GM12878 (cell line): Measurements from ENCODE around the gene HIC1. TPM values are rescaled to one million over a fixed set of nuclear protein-coding genes. Genes with fewer than 3 reads are reported as not detected.

Source experiments
- ATAC-seq: fragments of 200-7000 bp; cut with Tn5 transposase; 3 replicates; pipeline ENCODE4 v1.9.1; 2020; ENCODE audit warnings: mild to moderate bottlenecking, moderate library complexity
- BruUV-seq: library from RNA; stranded (reverse); fragments of 400-500 nt; replicated peaks from 2 replicates; lab custom pipeline; 2021; lab: Mats Ljungman, UMichigan
- CTCF ChIA-PET: fragments of 300-600 bp; sonication (Branson Sonifier 250); formaldehyde crosslinking; extraction: SDS; loops from one replicate; lab custom pipeline; 2021; ENCODE audit warnings: inconsistent platforms; lab: Yijun Ruan, JAX
- POLR2A ChIA-PET: fragments of 350-600 bp; formaldehyde crosslinking; extraction: SDS; loops from one replicate; lab custom pipeline; 2021; ENCODE audit warnings: inconsistent platforms; lab: Charles Lee
- RAD21 ChIA-PET: fragments of 300-600 bp; sonication (Branson Sonifier 250); formaldehyde crosslinking; loops from one replicate; lab custom pipeline; 2023; ENCODE audit warnings: antibody characterized with exemption; ENCODE audit not compliant: unreplicated experiment; lab: Charles Lee
- SMC1A ChIA-PET: fragments of 300-600 bp; sonication (Branson Sonifier 250); formaldehyde crosslinking; loops from one replicate; lab custom pipeline; 2023; ENCODE audit not compliant: unreplicated experiment, uncharacterized antibody; lab: Charles Lee
- DNase-seq: peaks from one replicate; pipeline ENCODE4 v3.0.0-alpha.2; 2011; ENCODE audit warnings: low read depth, low spot score
- FAIRE-seq: peaks from 3 replicates; lab custom pipeline; 2011; peaks lifted over from hg19 to GRCh38; lab: Jason Lieb, UNC
- H2AFZ ChIP-seq: 2 replicates; pipeline ENCODE4 v1.6.0; 2011; ENCODE audit warnings: low read depth, low read length, control low read depth; ENCODE audit not compliant: control insufficient read depth
- H3K27ac ChIP-seq: 2 replicates; pipeline ENCODE4 v1.5.1; 2011; ENCODE audit warnings: control low read depth; ENCODE audit not compliant: control insufficient read depth, insufficient read depth
- H3K27me3 ChIP-seq, 2 experiments: replicated peaks in 1 of 2; 2 replicates each; pipeline versions ENCODE4 v1.6.0 to v1.6.1; 2011; ENCODE audit warnings: low read length in 1 of 2; ENCODE audit not compliant: control insufficient read depth in 2 of 2, insufficient read depth in 2 of 2
- H3K36me3 ChIP-seq, 2 experiments: 2 replicates each; pipeline ENCODE4 v1.5.1; 2011; ENCODE audit warnings: low read length in 1 of 2; ENCODE audit not compliant: control insufficient read depth in 2 of 2, insufficient read depth in 2 of 2
- H3K4me1 ChIP-seq: 2 replicates; pipeline ENCODE4 v1.6.1; 2011; ENCODE audit warnings: mild to moderate bottlenecking, low read length, moderate library complexity, mixed read lengths; ENCODE audit not compliant: control insufficient read depth, insufficient read depth
- H3K4me2 ChIP-seq: 2 replicates; pipeline ENCODE4 v1.6.0; 2011; ENCODE audit warnings: control low read depth; ENCODE audit not compliant: control insufficient read depth, insufficient read depth
- H3K4me3 ChIP-seq: fragments of 200-600 bp; sonication (generic); 2 replicates; pipeline ENCODE4 v1.5.1; 2016
- H3K79me2 ChIP-seq: 2 replicates; pipeline ENCODE4 v1.6.0; 2011; ENCODE audit warnings: low read length; ENCODE audit not compliant: control insufficient read depth, insufficient read depth
- H3K9ac ChIP-seq: 2 replicates; pipeline ENCODE4 v1.8.0; 2011; ENCODE audit warnings: low read length, control low read depth, mixed read lengths; ENCODE audit not compliant: control insufficient read depth, insufficient read depth
- H3K9me3 ChIP-seq: replicated peaks from 3 replicates; pipeline ENCODE4 v1.5.1; 2011; ENCODE audit warnings: mild to moderate bottlenecking, low read length; ENCODE audit not compliant: control insufficient read depth, insufficient read depth
- H4K20me1 ChIP-seq: 2 replicates; pipeline ENCODE4 v1.6.0; 2011; ENCODE audit not compliant: control insufficient read depth, insufficient read depth
- CHD4 ChIP-seq: fragments of 200-600 bp; sonication (generic); IDR thresholded peaks from 2 replicates; pipeline ENCODE4 v1.6.1; 2016; ENCODE audit warnings: mild to moderate bottlenecking
- CREM ChIP-seq: IDR thresholded peaks from 2 replicates; pipeline ENCODE4 v1.6.1; 2014; ENCODE audit warnings: antibody characterized with exemption, low read depth
- IRF5 ChIP-seq: fragments of 450-650 bp; IDR thresholded peaks from 2 replicates; pipeline ENCODE4 v1.6.1; 2017; ENCODE audit warnings: borderline replicate concordance
- MEF2B ChIP-seq: fragments of 450-650 bp; IDR thresholded peaks from 2 replicates; pipeline ENCODE4 v1.6.1; 2018; ENCODE audit warnings: mild to moderate bottlenecking, moderate library complexity; ENCODE audit not compliant: partially characterized antibody, poor library complexity, severe bottlenecking
- PKNOX1 ChIP-seq: fragments of 450-650 bp; IDR thresholded peaks from 2 replicates; pipeline ENCODE4 v1.6.1; 2016; ENCODE audit warnings: mild to moderate bottlenecking
- ZBTB11 ChIP-seq: fragments of 450-650 bp; formaldehyde crosslinking; IDR thresholded peaks from 2 replicates; pipeline ENCODE4 v1.5.0; 2022; ENCODE audit warnings: mild to moderate bottlenecking, missing genetic modification characterization
- WGBS: methylation state at CpG from one replicate; pipeline ENCODE4 v1.1.6; 2016; ENCODE audit warnings: low lambda C conversion rate; ENCODE audit not compliant: insufficient replicate concordance, insufficient coverage; ENCODE audit errors: missing lambda C conversion rate; 5-methylcytosine and 5-hydroxymethylcytosine counted together
- in situ Hi-C: fragments of 300-500 bp; cut with MboI; formaldehyde crosslinking; loops from 9 replicates; pipeline ENCODE4 v1.14.3; 2018; ENCODE audit warnings: mixed read lengths
- intact Hi-C: fragments of 100-400 bp; cut with micrococcal nuclease; formaldehyde crosslinking; loops from one replicate; pipeline ENCODE4 v1.14.2; 2022; ENCODE audit not compliant: unreplicated experiment
- polyA plus RNA-seq, 11 experiments: library from polyadenylated mRNA; depleted of rRNA in 4 of 11; unstranded in 6 of 11; stranded (reverse) in 5 of 11; fragments of >200 nt; fragmentation: Nextera tagmentation in 4 of 11; fragmentation: Illumina TruSeq in 1 of 11; extraction: Ambion mirVana in 4 of 11; extraction: Trizol in 1 of 11; gene quantifications; 1 replicate in 1 of 11; 2 replicates in 10 of 11; pipeline versions ENCODE4 v1.2.1 to v1.2.3, GENCODE V29; 2011 to 2016; ENCODE audit warnings: inconsistent platforms in 2 of 11, missing spikeins in 2 of 11, low read depth in 1 of 11
- total RNA-seq, 4 experiments: library from RNA; depleted of rRNA in 3 of 4; stranded (reverse); fragments of >200 nt in 3 of 4; fragmentation: Illumina TruSeq in 1 of 4; extraction: Trizol in 1 of 4; gene quantifications; 2 replicates each; pipeline versions ENCODE4 v1.2.1 to v1.2.3, GENCODE V29; 2013 to 2021
- TF ChIP-seq, protein P1 (sequence below): fragments of 450-650 bp; IDR thresholded peaks from 2 replicates; pipeline ENCODE4 v1.6.1; 2017; ENCODE audit warnings: mild to moderate bottlenecking, moderate library complexity
- TF ChIP-seq, protein P2 (sequence below): IDR thresholded peaks from 2 replicates; pipeline ENCODE4 v1.6.1; 2011; ENCODE audit warnings: low read depth, mild to moderate bottlenecking, low read length, moderate library complexity, borderline replicate concordance; ENCODE audit errors: extremely low read depth

Gene HIC1
- total and polyA plus RNA-seq, 10 of the 15 experiments (the other 5 are each of a cell fraction or from before 2014, with no cell fraction given), result 0.11 to 61.1 (median 4.9) TPM

DNA sequence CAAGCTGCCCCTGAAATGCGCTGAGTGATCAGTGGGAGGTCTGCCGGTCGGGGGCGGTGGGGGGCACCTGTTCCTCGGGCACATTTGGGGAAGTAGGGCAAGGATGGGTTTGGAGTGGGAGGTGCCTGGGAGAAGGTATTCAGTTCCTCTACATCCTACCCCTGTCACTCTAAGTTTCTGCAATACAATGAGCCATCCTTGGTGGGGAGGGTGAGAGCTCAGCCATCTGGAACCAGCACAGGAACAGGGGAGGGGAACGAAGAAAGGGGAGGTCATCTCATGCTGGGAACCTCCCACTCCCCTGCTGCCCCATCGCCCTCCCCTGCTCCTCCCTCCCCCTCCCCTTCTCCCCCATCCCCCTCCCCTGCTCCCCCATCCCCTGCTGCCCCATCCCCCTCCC lies 20.7 kb upstream of the HIC1 start (continued):
- TF ChIP-seq, protein P1, sequence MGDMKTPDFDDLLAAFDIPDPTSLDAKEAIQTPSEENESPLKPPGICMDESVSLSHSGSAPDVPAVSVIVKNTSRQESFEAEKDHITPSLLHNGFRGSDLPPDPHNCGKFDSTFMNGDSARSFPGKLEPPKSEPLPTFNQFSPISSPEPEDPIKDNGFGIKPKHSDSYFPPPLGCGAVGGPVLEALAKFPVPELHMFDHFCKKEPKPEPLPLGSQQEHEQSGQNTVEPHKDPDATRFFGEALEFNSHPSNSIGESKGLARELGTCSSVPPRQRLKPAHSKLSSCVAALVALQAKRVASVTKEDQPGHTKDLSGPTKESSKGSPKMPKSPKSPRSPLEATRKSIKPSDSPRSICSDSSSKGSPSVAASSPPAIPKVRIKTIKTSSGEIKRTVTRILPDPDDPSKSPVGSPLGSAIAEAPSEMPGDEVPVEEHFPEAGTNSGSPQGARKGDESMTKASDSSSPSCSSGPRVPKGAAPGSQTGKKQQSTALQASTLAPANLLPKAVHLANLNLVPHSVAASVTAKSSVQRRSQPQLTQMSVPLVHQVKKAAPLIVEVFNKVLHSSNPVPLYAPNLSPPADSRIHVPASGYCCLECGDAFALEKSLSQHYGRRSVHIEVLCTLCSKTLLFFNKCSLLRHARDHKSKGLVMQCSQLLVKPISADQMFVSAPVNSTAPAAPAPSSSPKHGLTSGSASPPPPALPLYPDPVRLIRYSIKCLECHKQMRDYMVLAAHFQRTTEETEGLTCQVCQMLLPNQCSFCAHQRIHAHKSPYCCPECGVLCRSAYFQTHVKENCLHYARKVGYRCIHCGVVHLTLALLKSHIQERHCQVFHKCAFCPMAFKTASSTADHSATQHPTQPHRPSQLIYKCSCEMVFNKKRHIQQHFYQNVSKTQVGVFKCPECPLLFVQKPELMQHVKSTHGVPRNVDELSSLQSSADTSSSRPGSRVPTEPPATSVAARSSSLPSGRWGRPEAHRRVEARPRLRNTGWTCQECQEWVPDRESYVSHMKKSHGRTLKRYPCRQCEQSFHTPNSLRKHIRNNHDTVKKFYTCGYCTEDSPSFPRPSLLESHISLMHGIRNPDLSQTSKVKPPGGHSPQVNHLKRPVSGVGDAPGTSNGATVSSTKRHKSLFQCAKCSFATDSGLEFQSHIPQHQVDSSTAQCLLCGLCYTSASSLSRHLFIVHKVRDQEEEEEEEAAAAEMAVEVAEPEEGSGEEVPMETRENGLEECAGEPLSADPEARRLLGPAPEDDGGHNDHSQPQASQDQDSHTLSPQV, result no peak

DNA sequence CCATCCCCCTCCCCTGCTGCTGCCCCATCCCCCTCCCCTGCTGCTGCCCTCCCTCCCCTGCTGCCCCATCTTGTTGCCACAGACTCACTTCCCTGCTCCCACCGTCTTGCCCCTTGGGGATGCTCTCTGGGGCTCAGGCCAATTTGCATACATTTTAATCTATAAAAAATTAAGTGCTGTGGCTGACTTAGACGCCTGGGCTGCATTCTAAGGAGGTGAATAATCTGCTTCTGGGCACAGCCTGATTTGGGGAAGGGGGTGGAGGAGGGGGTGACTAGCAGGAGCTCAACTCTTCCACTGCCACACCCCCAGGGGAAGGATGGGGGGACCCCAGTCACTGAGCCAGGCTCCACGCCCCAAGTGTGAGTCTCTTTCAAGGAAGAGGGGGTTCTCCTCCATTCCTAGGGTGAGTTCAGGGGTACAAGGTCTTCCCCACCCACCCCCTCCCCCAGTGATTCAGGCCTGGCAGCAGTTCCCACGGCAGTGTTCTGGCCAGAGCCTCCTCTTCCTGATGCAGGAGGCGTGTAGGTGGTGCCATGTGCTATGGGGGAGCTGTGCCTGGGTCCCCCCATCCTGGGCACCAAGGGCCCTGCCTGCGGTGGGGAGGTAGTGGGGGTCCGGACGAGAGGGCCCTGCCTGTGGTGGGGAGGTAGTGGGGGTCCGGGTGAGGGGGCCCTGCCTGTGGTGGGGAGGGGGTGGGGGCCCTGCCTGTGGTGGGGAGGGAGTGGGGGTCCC lies 19.9 kb upstream of the HIC1 start:
- H4K20me1 ChIP-seq, result no peaks in the 10 kb centered on the region
- ChIA-PET RAD21 (no interaction called here), POLR2A (no interaction called here), CTCF (interaction anchor here (1.0 kb wide), 1 partner anchor 125 kb away, joined by 3 read pairs; no protein-coding TSS in a partner anchor), SMC1A (no interaction called here)
- H3K9ac ChIP-seq, result no peak overlapping the region
- H3K4me2 ChIP-seq, result no peak overlapping the region
- FAIRE-seq (no peak), DNase-seq (no peak), ATAC-seq (no peak)
- peaks cover 10% of the 10 kb centered on the region for H3K79me2 ChIP-seq
- H2AFZ ChIP-seq, result no peak overlapping the region
- no peak overlapping the region for H3K4me3 ChIP-seq
- WGBS, result 20% methylated on average over 7 of the region's 9 CpGs
- peaks cover 5 to 7% of the 10 kb centered on the region in 2 experiments; a peak in 3 of 4 replicates for H3K36me3 ChIP-seq
- H3K27me3 ChIP-seq, result no peaks in the 10 kb centered on the region
- BruUV-seq, result no TSS peak
- no peaks in the 10 kb centered on the region for H3K9me3 ChIP-seq
- in situ Hi-C loops (no loop called here), intact Hi-C loops (no loop called here)
- peaks cover 11% of the 10 kb centered on the region; the same call in 1 of the 2 replicates for H3K4me1 ChIP-seq
- H3K27ac ChIP-seq, result no peak overlapping the region; the same call in 1 of the 2 replicates
- TF ChIP-seq ZBTB11 (CRISPR knock-in tag) (no peak), CHD4 (no peak), PKNOX1 (no peak), IRF5 (no peak), MEF2B (peak; percentile 70), CREM (no peak)
- TF ChIP-seq, protein P2, sequence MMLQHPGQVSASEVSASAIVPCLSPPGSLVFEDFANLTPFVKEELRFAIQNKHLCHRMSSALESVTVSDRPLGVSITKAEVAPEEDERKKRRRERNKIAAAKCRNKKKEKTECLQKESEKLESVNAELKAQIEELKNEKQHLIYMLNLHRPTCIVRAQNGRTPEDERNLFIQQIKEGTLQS, result no peak
